GM12878 (cell line): ENCODE measurements around the gene CCDC141. TPM values are rescaled to one million over a fixed set of nuclear protein-coding genes. Genes with fewer than 3 reads are reported as not detected.
A peak's percentile ranks its signal among the peaks of the same experiment; 100 is the strongest.

ENCODE experiments used
- ATAC-seq: fragments of 200-7000 bp; cut with Tn5 transposase; 3 replicates; pipeline ENCODE4 v1.9.1; 2020; ENCODE audit warnings: mild to moderate bottlenecking, moderate library complexity
- BruUV-seq: library from RNA; stranded (reverse); fragments of 400-500 nt; replicated peaks from 2 replicates; lab custom pipeline; 2021; lab: Mats Ljungman, UMichigan
- CTCF ChIA-PET: fragments of 300-600 bp; sonication (Branson Sonifier 250); formaldehyde crosslinking; extraction: SDS; loops from one replicate; lab custom pipeline; 2021; ENCODE audit warnings: inconsistent platforms; lab: Yijun Ruan, JAX
- POLR2A ChIA-PET: fragments of 350-600 bp; formaldehyde crosslinking; extraction: SDS; loops from one replicate; lab custom pipeline; 2021; ENCODE audit warnings: inconsistent platforms; lab: Charles Lee
- RAD21 ChIA-PET: fragments of 300-600 bp; sonication (Branson Sonifier 250); formaldehyde crosslinking; loops from one replicate; lab custom pipeline; 2023; ENCODE audit warnings: antibody characterized with exemption; ENCODE audit not compliant: unreplicated experiment; lab: Charles Lee
- SMC1A ChIA-PET: fragments of 300-600 bp; sonication (Branson Sonifier 250); formaldehyde crosslinking; loops from one replicate; lab custom pipeline; 2023; ENCODE audit not compliant: unreplicated experiment, uncharacterized antibody; lab: Charles Lee
- DNase-seq: peaks from one replicate; pipeline ENCODE4 v3.0.0-alpha.2; 2011; ENCODE audit warnings: low read depth, low spot score
- FAIRE-seq: peaks from 3 replicates; lab custom pipeline; 2011; peaks lifted over from hg19 to GRCh38; lab: Jason Lieb, UNC
- H2AFZ ChIP-seq: 2 replicates; pipeline ENCODE4 v1.6.0; 2011; ENCODE audit warnings: low read depth, low read length, control low read depth; ENCODE audit not compliant: control insufficient read depth
- H3K27ac ChIP-seq: 2 replicates; pipeline ENCODE4 v1.5.1; 2011; ENCODE audit warnings: control low read depth; ENCODE audit not compliant: control insufficient read depth, insufficient read depth
- H3K27me3 ChIP-seq, 2 experiments: replicated peaks in 1 of 2; 2 replicates each; pipeline versions ENCODE4 v1.6.0 to v1.6.1; 2011; ENCODE audit warnings: low read length in 1 of 2; ENCODE audit not compliant: control insufficient read depth in 2 of 2, insufficient read depth in 2 of 2
- H3K36me3 ChIP-seq, 2 experiments: 2 replicates each; pipeline ENCODE4 v1.5.1; 2011; ENCODE audit warnings: low read length in 1 of 2; ENCODE audit not compliant: control insufficient read depth in 2 of 2, insufficient read depth in 2 of 2
- H3K4me1 ChIP-seq: 2 replicates; pipeline ENCODE4 v1.6.1; 2011; ENCODE audit warnings: mild to moderate bottlenecking, low read length, moderate library complexity, mixed read lengths; ENCODE audit not compliant: control insufficient read depth, insufficient read depth
- H3K4me2 ChIP-seq: 2 replicates; pipeline ENCODE4 v1.6.0; 2011; ENCODE audit warnings: control low read depth; ENCODE audit not compliant: control insufficient read depth, insufficient read depth
- H3K4me3 ChIP-seq: fragments of 200-600 bp; sonication (generic); 2 replicates; pipeline ENCODE4 v1.5.1; 2016
- H3K79me2 ChIP-seq: 2 replicates; pipeline ENCODE4 v1.6.0; 2011; ENCODE audit warnings: low read length; ENCODE audit not compliant: control insufficient read depth, insufficient read depth
- H3K9ac ChIP-seq: 2 replicates; pipeline ENCODE4 v1.8.0; 2011; ENCODE audit warnings: low read length, control low read depth, mixed read lengths; ENCODE audit not compliant: control insufficient read depth, insufficient read depth
- H3K9me3 ChIP-seq: replicated peaks from 3 replicates; pipeline ENCODE4 v1.5.1; 2011; ENCODE audit warnings: mild to moderate bottlenecking, low read length; ENCODE audit not compliant: control insufficient read depth, insufficient read depth
- H4K20me1 ChIP-seq: 2 replicates; pipeline ENCODE4 v1.6.0; 2011; ENCODE audit not compliant: control insufficient read depth, insufficient read depth
- ATF7 ChIP-seq: fragments of 450-650 bp; IDR thresholded peaks from 2 replicates; pipeline ENCODE4 v1.6.1; 2016; ENCODE audit warnings: low read depth, mild to moderate bottlenecking
- BHLHE40 ChIP-seq, 2 experiments: fragments of 450-650 bp in 1 of 2; IDR thresholded peaks; 2 replicates each; pipeline ENCODE4 v1.6.1; 2011 to 2017; ENCODE audit warnings: low read depth in 2 of 2, borderline replicate concordance in 1 of 2, improper control_type of control experiment in 1 of 2, low read length in 1 of 2, mild to moderate bottlenecking in 1 of 2
- CBFB ChIP-seq: IDR thresholded peaks from 2 replicates; pipeline ENCODE4 v1.6.1; 2016; ENCODE audit warnings: antibody characterized with exemption, low read depth
- CHD1 ChIP-seq: IDR thresholded peaks from 2 replicates; pipeline ENCODE4 v1.6.1; 2012; ENCODE audit warnings: low read depth, low read length, improper control_type of control experiment
- DPF2 ChIP-seq: fragments of 450-650 bp; IDR thresholded peaks from 2 replicates; pipeline ENCODE4 v1.6.1; 2017; ENCODE audit warnings: mild to moderate bottlenecking
- HDGF ChIP-seq: fragments of 450-650 bp; IDR thresholded peaks from 2 replicates; pipeline ENCODE4 v1.6.1; 2016; ENCODE audit warnings: antibody characterized with exemption
- POLR2AphosphoS5 ChIP-seq: IDR thresholded peaks from 2 replicates; pipeline ENCODE4 v1.6.1; 2011; ENCODE audit warnings: mild to moderate bottlenecking, low read length, inconsistent platforms
- SIX5 ChIP-seq: IDR thresholded peaks from 2 replicates; pipeline ENCODE4 v1.6.1; 2011; ENCODE audit warnings: mild to moderate bottlenecking, low read depth, low read length, moderate library complexity; ENCODE audit not compliant: severe bottlenecking
- STAT3 ChIP-seq: IDR thresholded peaks from 2 replicates; pipeline ENCODE4 v1.6.1; 2011; ENCODE audit warnings: low read depth, low read length, improper control_type of control experiment
- SUZ12 ChIP-seq: fragments of 200-600 bp; sonication (generic); IDR thresholded peaks from one replicate; pipeline ENCODE4 v1.6.1; 2018; ENCODE audit warnings: antibody characterized with exemption, mild to moderate bottlenecking; ENCODE audit not compliant: unreplicated experiment
- ZBTB33 ChIP-seq: fragments of 450-650 bp; IDR thresholded peaks from 2 replicates; pipeline ENCODE4 v1.6.1; 2017; ENCODE audit warnings: mild to moderate bottlenecking
- WGBS: methylation state at CpG from one replicate; pipeline ENCODE4 v1.1.6; 2016; ENCODE audit warnings: low lambda C conversion rate; ENCODE audit not compliant: insufficient replicate concordance, insufficient coverage; ENCODE audit errors: missing lambda C conversion rate; 5-methylcytosine and 5-hydroxymethylcytosine counted together
- in situ Hi-C: fragments of 300-500 bp; cut with MboI; formaldehyde crosslinking; loops from 9 replicates; pipeline ENCODE4 v1.14.3; 2018; ENCODE audit warnings: mixed read lengths
- intact Hi-C: fragments of 100-400 bp; cut with micrococcal nuclease; formaldehyde crosslinking; loops from one replicate; pipeline ENCODE4 v1.14.2; 2022; ENCODE audit not compliant: unreplicated experiment
- polyA plus RNA-seq, 11 experiments: library from polyadenylated mRNA; depleted of rRNA in 4 of 11; unstranded in 6 of 11; stranded (reverse) in 5 of 11; fragments of >200 nt; fragmentation: Nextera tagmentation in 4 of 11; fragmentation: Illumina TruSeq in 1 of 11; extraction: Ambion mirVana in 4 of 11; extraction: Trizol in 1 of 11; gene quantifications; 1 replicate in 1 of 11; 2 replicates in 10 of 11; pipeline versions ENCODE4 v1.2.1 to v1.2.3, GENCODE V29; 2011 to 2016; ENCODE audit warnings: inconsistent platforms in 2 of 11, missing spikeins in 2 of 11, low read depth in 1 of 11
- total RNA-seq, 4 experiments: library from RNA; depleted of rRNA in 3 of 4; stranded (reverse); fragments of >200 nt in 3 of 4; fragmentation: Illumina TruSeq in 1 of 4; extraction: Trizol in 1 of 4; gene quantifications; 2 replicates each; pipeline versions ENCODE4 v1.2.1 to v1.2.3, GENCODE V29; 2013 to 2021
- TF ChIP-seq, protein P1 (sequence below): fragments of 450-650 bp; IDR thresholded peaks from 2 replicates; pipeline ENCODE4 v1.6.1; 2017; ENCODE audit warnings: mild to moderate bottlenecking, moderate library complexity
- TF ChIP-seq, protein P2 (sequence below): IDR thresholded peaks from 2 replicates; pipeline ENCODE4 v1.6.1; 2012; ENCODE audit warnings: improper control_type of control experiment, low read depth, low read length; ENCODE audit not compliant: insufficient replicate concordance

Gene CCDC141
- total and polyA plus RNA-seq, 10 of the 15 experiments (the other 5 are each of a cell fraction or from before 2014, with no cell fraction given): 0.84 to 12.5 (median 3.6) TPM

DNA sequence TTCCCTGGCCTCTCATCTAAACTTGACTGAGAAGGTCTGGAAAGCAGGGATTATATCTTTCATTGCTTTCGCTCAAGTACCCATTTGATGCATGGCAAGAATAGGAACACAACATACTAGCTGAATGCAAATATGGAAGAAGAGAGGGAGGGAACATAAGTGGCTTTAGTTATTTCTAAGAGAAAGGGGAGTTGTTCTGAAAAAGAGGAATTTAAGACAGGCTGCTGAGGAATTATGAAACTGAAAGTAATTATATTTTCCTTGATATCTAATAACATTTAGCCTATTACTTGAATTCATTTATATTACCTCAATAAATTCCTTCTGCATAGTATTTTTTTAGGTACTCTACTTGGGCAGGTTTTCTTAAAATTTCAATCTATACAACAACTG, 136.9 kb downstream of the CCDC141 start:
- Histone ChIP-seq H3K4me1 (no peaks in the 10 kb centered on the region), H3K36me3 (no peaks in the 10 kb centered on the region), H3K4me3 (no peak overlapping the region), H3K27me3 (no peaks in the 10 kb centered on the region), H3K27ac (no peak overlapping the region), H3K79me2 (no peaks in the 10 kb centered on the region), H4K20me1 (no peaks in the 10 kb centered on the region), H3K9me3 (no peaks in the 10 kb centered on the region), H3K4me2 (no peak overlapping the region), H3K9ac (no peak overlapping the region), H2AFZ (no peak overlapping the region)
- DNase-seq (no peak), FAIRE-seq (no peak), ATAC-seq (0 out of 3 replicates have a peak, but pooled peaks have one; percentile 10)
- ChIA-PET RAD21 (interaction anchor here (1.2 to 5.1 kb wide), 6 partner anchors 8 to 217 kb away, joined by 3 to 34 read pairs (median 4); no protein-coding TSS in a partner anchor), SMC1A (interaction anchor here (0.6 to 10.5 kb wide), 17 partner anchors 8 to 218 kb away, joined by 3 to 78 read pairs (median 3); no protein-coding TSS in a partner anchor), CTCF (interaction anchor here (0.7 to 12.7 kb wide), 20 partner anchors 7 to 728 kb away, joined by 3 to 100 read pairs (median 4); no protein-coding TSS in a partner anchor), POLR2A (no interaction called here)
- 94% methylated on average over 1 of the region's 1 CpG for WGBS
- intact Hi-C loops (loop anchor here (10.0 kb wide), 1 partner anchor 438 kb away; the partner anchor contains the start of gene FKBP7), in situ Hi-C loops (no loop called here)
- no TSS peak for BruUV-seq
- TF ChIP-seq SUZ12 (no peak), DPF2 (no peak), STAT3 (no peak), CBFB (no peak), ATF7 (no peak), ZBTB33 (no peak), SIX5 (no peak), BHLHE40 (IDR thresholded peaks at IDR 0.05; ENCODE audit: borderline replicate concordance in 1 of 2, low read depth in 2 of 2, low read length in 1 of 2) (no peak), HDGF (no peak), POLR2AphosphoS5 (no peak), CHD1 (no peak)
- TF ChIP-seq, protein P1, sequence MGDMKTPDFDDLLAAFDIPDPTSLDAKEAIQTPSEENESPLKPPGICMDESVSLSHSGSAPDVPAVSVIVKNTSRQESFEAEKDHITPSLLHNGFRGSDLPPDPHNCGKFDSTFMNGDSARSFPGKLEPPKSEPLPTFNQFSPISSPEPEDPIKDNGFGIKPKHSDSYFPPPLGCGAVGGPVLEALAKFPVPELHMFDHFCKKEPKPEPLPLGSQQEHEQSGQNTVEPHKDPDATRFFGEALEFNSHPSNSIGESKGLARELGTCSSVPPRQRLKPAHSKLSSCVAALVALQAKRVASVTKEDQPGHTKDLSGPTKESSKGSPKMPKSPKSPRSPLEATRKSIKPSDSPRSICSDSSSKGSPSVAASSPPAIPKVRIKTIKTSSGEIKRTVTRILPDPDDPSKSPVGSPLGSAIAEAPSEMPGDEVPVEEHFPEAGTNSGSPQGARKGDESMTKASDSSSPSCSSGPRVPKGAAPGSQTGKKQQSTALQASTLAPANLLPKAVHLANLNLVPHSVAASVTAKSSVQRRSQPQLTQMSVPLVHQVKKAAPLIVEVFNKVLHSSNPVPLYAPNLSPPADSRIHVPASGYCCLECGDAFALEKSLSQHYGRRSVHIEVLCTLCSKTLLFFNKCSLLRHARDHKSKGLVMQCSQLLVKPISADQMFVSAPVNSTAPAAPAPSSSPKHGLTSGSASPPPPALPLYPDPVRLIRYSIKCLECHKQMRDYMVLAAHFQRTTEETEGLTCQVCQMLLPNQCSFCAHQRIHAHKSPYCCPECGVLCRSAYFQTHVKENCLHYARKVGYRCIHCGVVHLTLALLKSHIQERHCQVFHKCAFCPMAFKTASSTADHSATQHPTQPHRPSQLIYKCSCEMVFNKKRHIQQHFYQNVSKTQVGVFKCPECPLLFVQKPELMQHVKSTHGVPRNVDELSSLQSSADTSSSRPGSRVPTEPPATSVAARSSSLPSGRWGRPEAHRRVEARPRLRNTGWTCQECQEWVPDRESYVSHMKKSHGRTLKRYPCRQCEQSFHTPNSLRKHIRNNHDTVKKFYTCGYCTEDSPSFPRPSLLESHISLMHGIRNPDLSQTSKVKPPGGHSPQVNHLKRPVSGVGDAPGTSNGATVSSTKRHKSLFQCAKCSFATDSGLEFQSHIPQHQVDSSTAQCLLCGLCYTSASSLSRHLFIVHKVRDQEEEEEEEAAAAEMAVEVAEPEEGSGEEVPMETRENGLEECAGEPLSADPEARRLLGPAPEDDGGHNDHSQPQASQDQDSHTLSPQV: no peak
- TF ChIP-seq, protein P2, sequence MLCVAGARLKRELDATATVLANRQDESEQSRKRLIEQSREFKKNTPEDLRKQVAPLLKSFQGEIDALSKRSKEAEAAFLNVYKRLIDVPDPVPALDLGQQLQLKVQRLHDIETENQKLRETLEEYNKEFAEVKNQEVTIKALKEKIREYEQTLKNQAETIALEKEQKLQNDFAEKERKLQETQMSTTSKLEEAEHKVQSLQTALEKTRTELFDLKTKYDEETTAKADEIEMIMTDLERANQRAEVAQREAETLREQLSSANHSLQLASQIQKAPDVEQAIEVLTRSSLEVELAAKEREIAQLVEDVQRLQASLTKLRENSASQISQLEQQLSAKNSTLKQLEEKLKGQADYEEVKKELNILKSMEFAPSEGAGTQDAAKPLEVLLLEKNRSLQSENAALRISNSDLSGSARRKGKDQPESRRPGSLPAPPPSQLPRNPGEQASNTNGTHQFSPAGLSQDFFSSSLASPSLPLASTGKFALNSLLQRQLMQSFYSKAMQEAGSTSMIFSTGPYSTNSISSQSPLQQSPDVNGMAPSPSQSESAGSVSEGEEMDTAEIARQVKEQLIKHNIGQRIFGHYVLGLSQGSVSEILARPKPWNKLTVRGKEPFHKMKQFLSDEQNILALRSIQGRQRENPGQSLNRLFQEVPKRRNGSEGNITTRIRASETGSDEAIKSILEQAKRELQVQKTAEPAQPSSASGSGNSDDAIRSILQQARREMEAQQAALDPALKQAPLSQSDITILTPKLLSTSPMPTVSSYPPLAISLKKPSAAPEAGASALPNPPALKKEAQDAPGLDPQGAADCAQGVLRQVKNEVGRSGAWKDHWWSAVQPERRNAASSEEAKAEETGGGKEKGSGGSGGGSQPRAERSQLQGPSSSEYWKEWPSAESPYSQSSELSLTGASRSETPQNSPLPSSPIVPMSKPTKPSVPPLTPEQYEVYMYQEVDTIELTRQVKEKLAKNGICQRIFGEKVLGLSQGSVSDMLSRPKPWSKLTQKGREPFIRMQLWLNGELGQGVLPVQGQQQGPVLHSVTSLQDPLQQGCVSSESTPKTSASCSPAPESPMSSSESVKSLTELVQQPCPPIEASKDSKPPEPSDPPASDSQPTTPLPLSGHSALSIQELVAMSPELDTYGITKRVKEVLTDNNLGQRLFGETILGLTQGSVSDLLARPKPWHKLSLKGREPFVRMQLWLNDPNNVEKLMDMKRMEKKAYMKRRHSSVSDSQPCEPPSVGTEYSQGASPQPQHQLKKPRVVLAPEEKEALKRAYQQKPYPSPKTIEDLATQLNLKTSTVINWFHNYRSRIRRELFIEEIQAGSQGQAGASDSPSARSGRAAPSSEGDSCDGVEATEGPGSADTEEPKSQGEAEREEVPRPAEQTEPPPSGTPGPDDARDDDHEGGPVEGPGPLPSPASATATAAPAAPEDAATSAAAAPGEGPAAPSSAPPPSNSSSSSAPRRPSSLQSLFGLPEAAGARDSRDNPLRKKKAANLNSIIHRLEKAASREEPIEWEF: no peak
